ENCODE measurements around the gene GPHN.

DNA sequence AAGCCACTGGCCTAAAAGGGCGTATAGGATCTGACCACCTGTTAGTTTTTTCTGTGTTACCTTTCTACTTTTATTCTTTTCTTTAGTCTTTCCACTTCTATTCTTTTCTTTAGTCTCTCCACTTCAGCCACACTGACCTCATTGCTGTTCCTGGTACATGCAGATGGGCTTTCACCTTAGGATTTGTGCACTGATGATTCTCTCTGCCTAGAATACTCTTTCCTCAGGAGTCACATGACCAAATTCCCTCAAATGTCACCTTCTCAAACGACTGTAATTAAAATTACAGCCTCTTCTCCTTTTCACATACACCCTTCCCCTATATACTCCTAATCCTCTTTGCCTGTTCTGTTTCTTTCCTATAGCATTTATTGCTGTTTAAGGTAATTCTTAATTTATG is 36.0 kb downstream of the GPHN start:
- TF ChIP-seq, protein P1, sequence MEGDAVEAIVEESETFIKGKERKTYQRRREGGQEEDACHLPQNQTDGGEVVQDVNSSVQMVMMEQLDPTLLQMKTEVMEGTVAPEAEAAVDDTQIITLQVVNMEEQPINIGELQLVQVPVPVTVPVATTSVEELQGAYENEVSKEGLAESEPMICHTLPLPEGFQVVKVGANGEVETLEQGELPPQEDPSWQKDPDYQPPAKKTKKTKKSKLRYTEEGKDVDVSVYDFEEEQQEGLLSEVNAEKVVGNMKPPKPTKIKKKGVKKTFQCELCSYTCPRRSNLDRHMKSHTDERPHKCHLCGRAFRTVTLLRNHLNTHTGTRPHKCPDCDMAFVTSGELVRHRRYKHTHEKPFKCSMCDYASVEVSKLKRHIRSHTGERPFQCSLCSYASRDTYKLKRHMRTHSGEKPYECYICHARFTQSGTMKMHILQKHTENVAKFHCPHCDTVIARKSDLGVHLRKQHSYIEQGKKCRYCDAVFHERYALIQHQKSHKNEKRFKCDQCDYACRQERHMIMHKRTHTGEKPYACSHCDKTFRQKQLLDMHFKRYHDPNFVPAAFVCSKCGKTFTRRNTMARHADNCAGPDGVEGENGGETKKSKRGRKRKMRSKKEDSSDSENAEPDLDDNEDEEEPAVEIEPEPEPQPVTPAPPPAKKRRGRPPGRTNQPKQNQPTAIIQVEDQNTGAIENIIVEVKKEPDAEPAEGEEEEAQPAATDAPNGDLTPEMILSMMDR (IDR thresholded peaks at IDR 0.05), result no peak
- no peak for TF ChIP-seq POLR2AphosphoS5 (IDR thresholded peaks at IDR 0.05; ENCODE audit: insufficient read depth in 1 of 2, low read depth in 1 of 2)
- no peak for TF ChIP-seq POLR2A (IDR thresholded peaks at IDR 0.05)
